Right cardiac atrium (tissue), 5 donors: ENCODE data around the gene AP3S2. TPM values are rescaled to one million over a fixed set of nuclear protein-coding genes. Genes with fewer than 3 reads are reported as not detected.
"Not testable (repeated sequence)": the region's sequence is repeated elsewhere in the genome, so short reads cannot be mapped to it uniquely, and the experiment has no call there.

Experiments used
- ATAC-seq, 2 donors: fragments of 200-7000 bp; cut with Tn5 transposase; one replicate each; pipeline versions ENCODE4 v1.8.0 to v1.9.1; 2020; ENCODE audit warnings: moderate library complexity in 2 of 2, mild to moderate bottlenecking in 1 of 2
- DNase-seq, 3 donors: peaks; one replicate each; pipeline ENCODE4 v3.0.0-alpha.2; 2020
- H3K27ac ChIP-seq: one replicate; pipeline ENCODE4 v1.5.1; 2013; ENCODE audit warnings: mild to moderate bottlenecking, low read length, control low read depth, moderate library complexity
- H3K27me3 ChIP-seq: one replicate; pipeline ENCODE4 v1.6.1; 2013; ENCODE audit not compliant: control insufficient read depth, insufficient read depth
- H3K4me1 ChIP-seq: one replicate; pipeline ENCODE4 v1.6.1; 2013; ENCODE audit warnings: low read length; ENCODE audit not compliant: control insufficient read depth, insufficient read depth
- H3K4me3 ChIP-seq: one replicate; pipeline ENCODE4 v1.5.1; 2013; ENCODE audit warnings: low read length, control low read depth
- H3K9me3 ChIP-seq: one replicate; pipeline ENCODE4 v1.6.1; 2013; ENCODE audit warnings: low read length; ENCODE audit not compliant: control insufficient read depth
- WGBS: extraction: QIAGEN DNeasy Blood & Tissue Kit; methylation state at CpG from one replicate; pipeline ENCODE4 v1.1.7; 2013; 5-methylcytosine and 5-hydroxymethylcytosine counted together
- intact Hi-C, 4 donors: fragments of 100-400 bp; cut with DNase I; formaldehyde crosslinking; loops; one replicate each; pipeline versions ENCODE4 v1.11.0 to v1.14.0; 2022 to 2023
- microRNA-seq, 2 donors: library from miRNA; unstranded; fragments of <30 nt; microRNA quantifications; one replicate each; pipeline ENCODE4 v1.2.0, GENCODE V29; 2020 to 2021
- polyA plus RNA-seq: library from polyadenylated mRNA; stranded (reverse); fragments of 200-250 nt; gene quantifications from one replicate; pipeline ENCODE4 v1.2.3, GENCODE V29; 2013
- total RNA-seq, 4 donors: library from RNA; stranded (reverse); fragmentation: NEBNext Ultra II Directional; extraction: Animal tissue kit (Norgen Biotek cat#: 25700); gene quantifications; one replicate each; pipeline ENCODE4 v1.2.1, GENCODE V29; 2021
- donor health status: healthy with polysubstance abuse.
- donor health status: DM: no; HTN: yes; CAD: no.
- donor health status: DM: no; HTN: no; CAD: no.
- donor health status: DM: no; HTN: yes; CAD: no; lungs with severe emphysema.
- donor health status: DM: yes; HTN: yes; CAD: no.

AP3S2 gene
- total and polyA plus RNA-seq, 5 donors: 28.8 to 42.6 (median 40.2) TPM

GRCh38 chr15:89783111-89783860 lies 110.5 kb downstream of the AP3S2 start:
- H3K27ac ChIP-seq: no peak overlapping the region
- no peaks in the 10 kb centered on the region for H3K9me3 ChIP-seq
- ATAC-seq: peak; percentile 67 to 82
- no peak overlapping the region for H3K4me3 ChIP-seq
- H3K4me1 ChIP-seq: no peaks in the 10 kb centered on the region
- H3K27me3 ChIP-seq: no peaks in the 10 kb centered on the region
- WGBS: 47% methylated on average over 14 of the region's 14 CpGs
- intact Hi-C loops: no loop called here
- DNase-seq: peak; percentile 49 to 83 (median 77)

GRCh38 chr15:89782619-89782950 lies 111.2 kb downstream of the AP3S2 start:
- DNase-seq: peak in 1 of 3 donors; percentile 20
- H3K9me3 ChIP-seq, H3K4me3 ChIP-seq, H3K27ac ChIP-seq, H3K27me3 ChIP-seq, ATAC-seq, intact Hi-C loops, H3K4me1 ChIP-seq: not testable (repeated sequence)
- 91% methylated on average over 9 of the region's 9 CpGs for WGBS

GRCh38 chr15:89781891-89782618 lies 111.7 kb downstream of the AP3S2 start:
- ATAC-seq: no peak
- 82% methylated on average over 15 of the region's 15 CpGs for WGBS
- H3K27me3 ChIP-seq: no peaks in the 10 kb centered on the region
- H3K4me3 ChIP-seq: no peak overlapping the region
- no peaks in the 10 kb centered on the region for H3K9me3 ChIP-seq
- no peak overlapping the region for H3K27ac ChIP-seq
- DNase-seq: peak in 2 of 3 donors; percentile 17 to 52
- no peaks in the 10 kb centered on the region for H3K4me1 ChIP-seq
- intact Hi-C loops: no loop called here

- H3K27ac ChIP-seq: no peak overlapping the region
- H3K4me3 ChIP-seq: no peak overlapping the region
- no peaks in the 10 kb centered on the region for H3K9me3 ChIP-seq
- H3K4me1 ChIP-seq: no peaks in the 10 kb centered on the region
- DNase-seq (peak in 1 of 3 donors; percentile 5), ATAC-seq (no peak)
- intact Hi-C loops: no loop called here
- no peaks in the 10 kb centered on the region for H3K27me3 ChIP-seq
- WGBS: 74% methylated on average over 6 of the region's 6 CpGs
Measured at GRCh38 chr15:89781055-89781454, 112.7 kb downstream of the AP3S2 start.

- WGBS: 74% methylated on average over 6 of the region's 6 CpGs
- H3K27ac ChIP-seq: no peak overlapping the region
- no peaks in the 10 kb centered on the region for H3K4me1 ChIP-seq
- H3K27me3 ChIP-seq: no peaks in the 10 kb centered on the region
- no peaks in the 10 kb centered on the region for H3K9me3 ChIP-seq
- peak in 1 of 3 donors; percentile 15 for DNase-seq
- no peak overlapping the region for H3K4me3 ChIP-seq
- intact Hi-C loops: no loop called here
- ATAC-seq: no peak
Measured at GRCh38 chr15:89780601-89781000, 113.2 kb downstream of the AP3S2 start.

Small RNAs within 50 kb of the gene (microRNA-seq; reads per million reads assigned to microRNA genes)
- gene MIR5009 (0 to 0.54 reads per million in 2 donors), gene MIR5094 (0 reads per million in 2 donors)

Other genes starting within 250 kb of the AP3S2 start
- gene KIF7, start 238.5 kb downstream of the AP3S2 start, total RNA-seq: 1 to 10 TPM; 3.7 to 6.2 (median 5.5) TPM
- gene KIF7, start 238.5 kb downstream of the AP3S2 start, polyA plus RNA-seq: 4.4 TPM
- 10 to 100 TPM in 1 of 4 donors, 1 to 10 TPM in 2, under 1 TPM in 1; 0.68 to 24.6 (median 1.7) TPM for gene PLIN1, start 214.6 kb downstream of the AP3S2 start, total RNA-seq
- 38.8 TPM for gene PLIN1, start 214.6 kb downstream of the AP3S2 start, polyA plus RNA-seq
- 10 to 100 TPM in 1 of 4 donors, 1 to 10 TPM in 3; 8.8 to 10.3 (median 9.3) TPM for gene PEX11A, start 203.2 kb downstream of the AP3S2 start, total RNA-seq
- gene PEX11A, start 203.2 kb downstream of the AP3S2 start, polyA plus RNA-seq: 8.8 TPM
- not detected for gene WDR93, start 203.2 kb downstream of the AP3S2 start, total RNA-seq
- 0.05 TPM for gene WDR93, start 203.2 kb downstream of the AP3S2 start, polyA plus RNA-seq
- 1 to 10 TPM; 3.4 to 8.3 (median 7.7) TPM for gene MESP1, start 142.7 kb downstream of the AP3S2 start, total RNA-seq
- 5.7 TPM for gene MESP1, start 142.7 kb downstream of the AP3S2 start, polyA plus RNA-seq
- under 1 TPM in 3 of 4 donors, not detected in 1; 0.29 to 0.34 (median 0.29) TPM for gene MESP2, start 117.7 kb downstream of the AP3S2 start, total RNA-seq
- 0.61 TPM for gene MESP2, start 117.7 kb downstream of the AP3S2 start, polyA plus RNA-seq
- gene ANPEP, start 79.1 kb downstream of the AP3S2 start, total RNA-seq: 10 to 100 TPM in 3 of 4 donors, 1 to 10 TPM in 1; 8.9 to 16.3 (median 12.1) TPM
- 8.8 TPM for gene ANPEP, start 79.1 kb downstream of the AP3S2 start, polyA plus RNA-seq
- gene ARPIN, start 19.0 kb upstream of the AP3S2 start, total RNA-seq: 10 to 100 TPM; 12.3 to 16.0 (median 13.1) TPM
- 10.1 TPM for gene ARPIN, start 19.0 kb upstream of the AP3S2 start, polyA plus RNA-seq
- 10 to 100 TPM in 1 of 4 donors, 1 to 10 TPM in 3; 6.0 to 10.2 (median 8.1) TPM for gene ZNF710, start 107.3 kb upstream of the AP3S2 start, total RNA-seq
- 3.4 TPM for gene ZNF710, start 107.3 kb upstream of the AP3S2 start, polyA plus RNA-seq
- gene IDH2, start 208.5 kb upstream of the AP3S2 start, total RNA-seq: 100 to 1,000 TPM; 203 to 246 (median 221) TPM
- 275 TPM for gene IDH2, start 208.5 kb upstream of the AP3S2 start, polyA plus RNA-seq